Progenitor cell of endocrine pancreas (in vitro differentiated cells): ENCODE data around the gene DRAM1. TPM values are rescaled to one million over a fixed set of nuclear protein-coding genes. Genes with fewer than 3 reads are reported as not detected.
"Not testable (repeated sequence)": the region's sequence is repeated elsewhere in the genome, so short reads cannot be mapped to it uniquely, and the experiment has no call there.

Source experiments
- DNase-seq: peaks from one replicate; pipeline ENCODE4 v3.0.0; 2021; ENCODE audit warnings: low spot score; ENCODE audit not compliant: unreplicated experiment
- H3K27ac Mint-ChIP-seq: 2 replicates; pipeline ENCODE4 v1.8.0; 2021; ENCODE audit warnings: mild to moderate bottlenecking, moderate library complexity, mixed read lengths
- H3K27me3 Mint-ChIP-seq: 2 replicates; pipeline ENCODE4 v1.8.0; 2021; ENCODE audit warnings: mixed read lengths
- H3K36me3 Mint-ChIP-seq: 2 replicates; pipeline ENCODE4 v1.8.0; 2022; ENCODE audit warnings: mixed read lengths; ENCODE audit not compliant: insufficient read depth
- H3K4me1 Mint-ChIP-seq: 2 replicates; pipeline ENCODE4 v1.8.0; 2021; ENCODE audit warnings: low read depth, mixed read lengths
- H3K4me3 Mint-ChIP-seq: 2 replicates; pipeline ENCODE4 v1.8.0; 2021; ENCODE audit warnings: low read depth, mild to moderate bottlenecking, moderate library complexity, mixed read lengths
- H3K9me3 Mint-ChIP-seq: 2 replicates; pipeline ENCODE4 v1.8.0; 2021; ENCODE audit warnings: low read depth, mixed read lengths
- CTCF ChIP-seq: fragments of 200-600 bp; sonication (generic); IDR thresholded peaks from one replicate; pipeline ENCODE4 v1.5.0; 2021; ENCODE audit warnings: antibody characterized with exemption, mild to moderate bottlenecking; ENCODE audit not compliant: unreplicated experiment
- total RNA-seq: library from RNA; stranded (reverse); gene quantifications from 2 replicates; pipeline ENCODE4 v1.2.1, GENCODE V29; 2021

Gene DRAM1
- total RNA-seq, 1 donor from 2014 or later, result 3.8 TPM

- H3K4me1 Mint-ChIP-seq, result peaks cover 9% of the 10 kb centered on the region
- no peak overlapping the region for H3K4me3 Mint-ChIP-seq
- peaks cover 11% of the 10 kb centered on the region for H3K27me3 Mint-ChIP-seq
- no peaks in the 10 kb centered on the region for H3K9me3 Mint-ChIP-seq
- no peak for TF ChIP-seq CTCF
- no peak for DNase-seq
- no peaks in the 10 kb centered on the region for H3K36me3 Mint-ChIP-seq
- H3K27ac Mint-ChIP-seq, result no peak overlapping the region
Observed at GRCh38 chr12:101884174-101884573, 6.8 kb downstream of the DRAM1 start.

- DNase-seq, H3K9me3 Mint-ChIP-seq, H3K4me3 Mint-ChIP-seq, H3K36me3 Mint-ChIP-seq, H3K4me1 Mint-ChIP-seq, H3K27ac Mint-ChIP-seq: not testable (repeated sequence)
- peaks cover 13% of the 10 kb centered on the region for H3K27me3 Mint-ChIP-seq
Observed at GRCh38 chr12:101884781-101885340, 7.5 kb downstream of the DRAM1 start.

GRCh38 chr12:101885912-101886561 lies 8.7 kb downstream of the DRAM1 start:
- DNase-seq, result no peak
- no peak overlapping the region for H3K4me3 Mint-ChIP-seq
- no peak for TF ChIP-seq CTCF
- no peaks in the 10 kb centered on the region for H3K36me3 Mint-ChIP-seq
- peaks cover 8% of the 10 kb centered on the region for H3K4me1 Mint-ChIP-seq
- no peak overlapping the region for H3K27ac Mint-ChIP-seq
- no peaks in the 10 kb centered on the region for H3K9me3 Mint-ChIP-seq
- H3K27me3 Mint-ChIP-seq, result peaks cover 9% of the 10 kb centered on the region

- no peak for TF ChIP-seq CTCF
- Mint-ChIP-seq H3K27me3 (peaks cover 5% of the 10 kb centered on the region), H3K36me3 (no peaks in the 10 kb centered on the region), H3K9me3 (no peaks in the 10 kb centered on the region), H3K27ac (no peak overlapping the region), H3K4me3 (no peak overlapping the region), H3K4me1 (peaks cover 11% of the 10 kb centered on the region)
- no peak for DNase-seq
Observed at GRCh38 chr12:101889211-101889752, 11.9 kb downstream of the DRAM1 start.

GRCh38 chr12:101891462-101891971 lies 14.1 kb downstream of the DRAM1 start:
- Mint-ChIP-seq H3K27me3 (peaks cover 5% of the 10 kb centered on the region), H3K4me1 (peaks cover 3% of the 10 kb centered on the region), H3K9me3 (no peaks in the 10 kb centered on the region), H3K4me3 (no peak overlapping the region), H3K27ac (no peak overlapping the region), H3K36me3 (no peaks in the 10 kb centered on the region)
- no peak for DNase-seq
- TF ChIP-seq CTCF, result no peak
